ENCODE results near the gene KCND2. TPM values are rescaled to one million over a fixed set of nuclear protein-coding genes. Genes with fewer than 3 reads are reported as not detected.
"Not testable (repeated sequence)": the region's sequence is repeated elsewhere in the genome, so short reads cannot be mapped to it uniquely, and the experiment has no call there.

KCND2 gene
- total RNA-seq, 1 experiment from 2014 or later = 0.72 TPM

DNA sequence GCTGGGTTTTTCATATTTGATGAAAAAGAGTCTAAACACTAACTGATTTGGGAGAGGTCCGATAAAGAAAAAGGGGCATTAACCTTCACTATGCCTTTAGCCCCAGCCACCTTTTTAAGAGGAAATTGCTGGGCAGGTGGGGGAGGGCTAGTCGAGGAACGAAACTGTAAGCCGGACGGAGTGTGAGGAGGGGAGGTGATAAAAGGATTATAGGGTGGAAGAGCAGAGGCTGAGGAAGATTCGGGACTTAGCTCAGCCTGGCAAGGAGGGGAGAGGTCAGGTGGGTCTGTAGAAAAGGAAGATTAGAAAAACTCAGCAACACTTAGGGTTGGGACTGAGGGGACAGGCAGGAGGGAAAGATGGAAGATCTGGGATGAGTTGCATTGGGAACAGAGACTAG is 508.0 kb downstream of the KCND2 start:
- Histone ChIP-seq H3K27me3 (ENCODE audit: insufficient read depth, low read depth) (no peaks in the 10 kb centered on the region), H3K27ac (no peak overlapping the region), H3K4me1 (replicated peaks; ENCODE audit: insufficient read depth) (no peaks in the 10 kb centered on the region), H4K20me1 (ENCODE audit: insufficient read depth) (no peaks in the 10 kb centered on the region), H2AFZ (no peak overlapping the region), H3K4me2 (no peak overlapping the region), H3K9me2 (ENCODE audit: insufficient read depth) (no peaks in the 10 kb centered on the region), H3F3A (ENCODE audit: insufficient read depth, low read depth) (no peaks in the 10 kb centered on the region), H3K79me2 (ENCODE audit: low read depth) (no peaks in the 10 kb centered on the region), H3K36me3 (ENCODE audit: low read depth) (no peaks in the 10 kb centered on the region), H3K4me3 (no peak overlapping the region), H3K9me3 (ENCODE audit: insufficient read depth, low read depth) (no peaks in the 10 kb centered on the region)
- intact Hi-C loops (cut with micrococcal nuclease; ENCODE audit: unreplicated experiment) = no loop called here
- TF ChIP-seq CTCF (conservative IDR thresholded peaks at IDR 0.05) (no peak), EZH2 (IDR thresholded peaks at IDR 0.05; ENCODE audit: low read depth) (no peak)
- no peak for DNase-seq
- ChIA-PET POLR2A (ENCODE audit: unreplicated experiment) (no interaction called here), CTCF (no interaction called here)
- BruUV-seq (replicated peaks) = no TSS peak

- H3K9me2 ChIP-seq (ENCODE audit: insufficient read depth); DNase-seq; POLR2A ChIA-PET (ENCODE audit: unreplicated experiment); BruUV-seq (replicated peaks); intact Hi-C loops (cut with micrococcal nuclease; ENCODE audit: unreplicated experiment); H3K27me3 ChIP-seq (ENCODE audit: insufficient read depth, low read depth); H3F3A ChIP-seq (ENCODE audit: insufficient read depth, low read depth); H3K79me2 ChIP-seq (ENCODE audit: low read depth); H4K20me1 ChIP-seq (ENCODE audit: insufficient read depth); H3K27ac ChIP-seq; H3K36me3 ChIP-seq (ENCODE audit: low read depth); H3K9me3 ChIP-seq (ENCODE audit: insufficient read depth, low read depth); CTCF ChIA-PET; H2AFZ ChIP-seq; H3K4me1 ChIP-seq (replicated peaks; ENCODE audit: insufficient read depth); H3K4me2 ChIP-seq; H3K4me3 ChIP-seq: not testable (repeated sequence)
Observed at GRCh38 chr7:120781924-120782323, 508.9 kb downstream of the KCND2 start.

DNA sequence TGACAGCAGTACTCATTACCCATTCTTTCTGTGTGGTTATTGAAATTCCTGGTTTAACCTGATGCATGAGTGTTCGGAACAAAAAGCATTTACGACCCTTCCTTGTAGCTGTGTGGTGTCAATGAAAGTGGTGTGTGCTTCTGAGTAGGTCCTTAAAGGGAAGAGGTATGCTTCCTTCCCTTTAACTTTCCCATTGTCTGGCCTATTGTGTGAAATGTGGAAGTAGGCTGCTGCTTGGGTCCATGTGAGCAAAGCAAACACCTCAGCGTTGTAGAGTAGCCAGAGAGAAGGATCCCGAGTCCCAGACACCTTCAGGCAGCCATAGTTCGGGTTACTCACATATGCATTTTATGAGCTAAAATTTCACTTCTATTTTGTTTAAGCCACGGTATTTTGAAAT is 510.3 kb downstream of the KCND2 start:
- no TSS peak for BruUV-seq (replicated peaks)
- DNase-seq = no peak
- no peaks in the 10 kb centered on the region for H3F3A ChIP-seq (ENCODE audit: insufficient read depth, low read depth)
- no peak overlapping the region for H3K4me3 ChIP-seq
- intact Hi-C loops (cut with micrococcal nuclease; ENCODE audit: unreplicated experiment) = no loop called here
- no peak overlapping the region for H2AFZ ChIP-seq
- POLR2A ChIA-PET (ENCODE audit: unreplicated experiment) = no interaction called here
- no peaks in the 10 kb centered on the region for H3K36me3 ChIP-seq (ENCODE audit: low read depth)
- no peaks in the 10 kb centered on the region for H3K79me2 ChIP-seq (ENCODE audit: low read depth)
- CTCF ChIA-PET = no interaction called here
- TF ChIP-seq EZH2 (IDR thresholded peaks at IDR 0.05; ENCODE audit: low read depth) = no peak
- TF ChIP-seq CTCF (conservative IDR thresholded peaks at IDR 0.05) = no peak
- no peaks in the 10 kb centered on the region for H3K27me3 ChIP-seq (ENCODE audit: insufficient read depth, low read depth)
- H3K27ac ChIP-seq = no peak overlapping the region
- H4K20me1 ChIP-seq (ENCODE audit: insufficient read depth) = no peaks in the 10 kb centered on the region
- no peaks in the 10 kb centered on the region for H3K9me2 ChIP-seq (ENCODE audit: insufficient read depth)
- no peak overlapping the region for H3K4me2 ChIP-seq
- no peaks in the 10 kb centered on the region for H3K4me1 ChIP-seq (replicated peaks; ENCODE audit: insufficient read depth)
- H3K9me3 ChIP-seq (ENCODE audit: insufficient read depth, low read depth) = no peaks in the 10 kb centered on the region

DNA sequence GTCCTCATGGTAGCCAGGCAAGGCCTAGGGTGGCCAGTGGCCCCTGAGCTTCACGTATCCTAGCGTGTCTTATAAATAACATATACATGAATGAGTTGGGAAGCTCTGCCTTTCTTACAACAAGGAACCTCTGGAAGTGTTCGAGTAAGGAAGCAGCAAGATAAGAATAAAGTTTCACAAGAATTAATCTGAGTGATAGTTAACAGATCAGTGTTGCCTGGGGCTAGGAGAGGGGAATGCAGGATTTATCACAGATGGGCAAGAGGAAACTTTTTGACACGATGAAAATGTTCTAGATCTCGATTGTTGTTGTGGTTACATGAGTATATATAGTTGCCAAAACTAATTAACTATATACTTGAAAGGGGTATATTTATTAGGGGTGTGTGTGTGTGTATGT is 510.7 kb downstream of the KCND2 start:
- Histone ChIP-seq H3K36me3 (ENCODE audit: low read depth) (no peaks in the 10 kb centered on the region), H2AFZ (no peak overlapping the region), H3K9me3 (ENCODE audit: insufficient read depth, low read depth) (no peaks in the 10 kb centered on the region), H3K9me2 (ENCODE audit: insufficient read depth) (no peaks in the 10 kb centered on the region), H3K4me2 (no peak overlapping the region), H3K27ac (no peak overlapping the region), H3K4me3 (no peak overlapping the region), H3F3A (ENCODE audit: insufficient read depth, low read depth) (no peaks in the 10 kb centered on the region), H3K79me2 (ENCODE audit: low read depth) (no peaks in the 10 kb centered on the region), H4K20me1 (ENCODE audit: insufficient read depth) (no peaks in the 10 kb centered on the region), H3K27me3 (ENCODE audit: insufficient read depth, low read depth) (no peaks in the 10 kb centered on the region), H3K4me1 (replicated peaks; ENCODE audit: insufficient read depth) (no peaks in the 10 kb centered on the region)
- no peak for TF ChIP-seq EZH2 (IDR thresholded peaks at IDR 0.05; ENCODE audit: low read depth)
- TF ChIP-seq CTCF (conservative IDR thresholded peaks at IDR 0.05) = no peak
- ChIA-PET CTCF (no interaction called here), POLR2A (ENCODE audit: unreplicated experiment) (no interaction called here)
- intact Hi-C loops (cut with micrococcal nuclease; ENCODE audit: unreplicated experiment) = no loop called here
- BruUV-seq (replicated peaks) = no TSS peak
- no peak for DNase-seq
